Adrenal gland (tissue), 5 donors: ENCODE data around the gene LRRC73.

Source experiments
- CTCF ChIP-seq, 6 experiments: fragments of 450-650 bp in 4 of 6; fragments of 200-600 bp in 2 of 6; sonication (generic) in 1 of 6; IDR thresholded peaks; 1 replicate in 5 of 6; 2 replicates in 1 of 6; pipeline versions ENCODE4 v1.5.1 to v1.8.0; 2016 to 2021; ENCODE audit warnings: antibody characterized with exemption in 6 of 6, mild to moderate bottlenecking in 2 of 6, moderate library complexity in 1 of 6
- POLR2A ChIP-seq, 2 donors: fragments of 450-650 bp; IDR thresholded peaks; one replicate each; pipeline ENCODE4 v1.6.1; 2017; ENCODE audit warnings: antibody characterized with exemption in 2 of 2, mild to moderate bottlenecking in 2 of 2, moderate library complexity in 1 of 2
- donor health status: DM: no; HTN: no; CAD: no.

GRCh38 chr6:43490523-43490939 lies 19.6 kb downstream of the LRRC73 start:
- no peak for TF ChIP-seq CTCF (IDR thresholded peaks at IDR 0.05)
- no peak for TF ChIP-seq POLR2A (IDR thresholded peaks at IDR 0.05)
